Fibroblast of skin of right biceps (primary cell): Measurements from ENCODE around the gene CYB561.

Source experiments
- DNase-seq: peaks from one replicate; pipeline ENCODE4 v3.0.0-alpha.2; 2013

The CYB561 gene, protein sequence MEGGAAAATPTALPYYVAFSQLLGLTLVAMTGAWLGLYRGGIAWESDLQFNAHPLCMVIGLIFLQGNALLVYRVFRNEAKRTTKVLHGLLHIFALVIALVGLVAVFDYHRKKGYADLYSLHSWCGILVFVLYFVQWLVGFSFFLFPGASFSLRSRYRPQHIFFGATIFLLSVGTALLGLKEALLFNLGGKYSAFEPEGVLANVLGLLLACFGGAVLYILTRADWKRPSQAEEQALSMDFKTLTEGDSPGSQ

DNA sequence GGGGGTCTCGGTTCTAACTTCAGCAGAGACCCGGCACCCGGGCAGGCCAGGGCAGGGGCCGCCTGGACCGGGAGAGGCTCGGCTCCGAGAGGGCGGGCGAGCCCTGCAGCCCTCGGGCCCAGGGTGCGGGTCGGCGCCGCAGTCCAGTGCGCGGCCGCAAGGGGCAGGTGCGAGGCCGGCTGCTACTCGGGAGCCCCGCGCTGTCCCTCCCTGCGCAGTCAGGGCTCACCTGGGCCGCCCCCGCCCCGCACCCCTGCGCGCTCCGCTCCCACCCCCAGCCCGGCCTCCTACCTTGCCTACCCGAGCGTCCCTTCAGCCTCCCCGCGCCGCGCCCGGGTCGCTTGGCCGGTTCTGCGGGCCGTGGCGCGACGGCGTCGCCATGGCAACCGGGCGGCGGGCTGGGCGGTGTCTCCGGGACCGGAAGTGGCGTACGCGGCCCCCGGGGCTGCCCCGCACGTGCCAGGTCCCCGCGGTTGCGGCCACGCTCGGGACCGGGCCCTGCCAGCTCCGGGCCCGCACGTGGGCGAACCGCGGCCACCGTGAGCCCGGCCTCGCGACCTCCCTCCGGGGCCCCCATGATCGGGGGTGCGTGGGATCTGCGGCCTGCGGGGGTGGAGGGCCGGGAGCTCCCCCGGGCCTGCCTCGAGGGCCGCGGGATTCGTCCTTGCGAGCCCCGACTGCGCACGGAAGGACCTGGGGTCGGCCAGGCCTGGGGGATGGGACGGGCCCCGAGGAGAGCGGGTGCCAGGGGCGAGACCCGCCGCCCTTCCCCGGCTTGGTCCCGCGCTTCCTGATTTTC lies at the start of gene CYB561:
TSS of gene CYB561 (minus strand) at position 353 of the 799 bp plus-strand sequence. CDS start 8,759 bp downstream, outside the sequence.
- DNase-seq: peak; percentile 63

DNA sequence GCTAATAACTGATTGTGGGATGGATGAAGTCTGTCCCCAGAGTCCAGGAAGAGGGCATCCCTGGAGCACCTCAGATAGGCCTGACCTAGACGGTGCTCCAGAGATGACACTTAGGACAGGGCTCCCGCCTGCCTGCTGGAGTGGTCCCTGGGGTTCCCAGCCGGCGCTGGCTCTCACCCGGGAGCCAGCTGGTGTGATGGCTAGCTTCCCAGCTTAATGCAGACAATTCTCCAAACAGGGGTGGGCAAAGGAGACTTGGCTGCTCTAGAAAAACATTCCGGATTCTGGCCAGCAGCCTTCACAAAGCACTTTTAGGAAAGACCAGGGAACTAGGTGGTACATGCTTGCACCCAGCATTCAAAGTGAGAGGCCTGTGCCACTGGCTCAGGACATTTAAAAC lies 49.4 kb upstream of the CYB561 start:
- DNase-seq: no peak

DNA sequence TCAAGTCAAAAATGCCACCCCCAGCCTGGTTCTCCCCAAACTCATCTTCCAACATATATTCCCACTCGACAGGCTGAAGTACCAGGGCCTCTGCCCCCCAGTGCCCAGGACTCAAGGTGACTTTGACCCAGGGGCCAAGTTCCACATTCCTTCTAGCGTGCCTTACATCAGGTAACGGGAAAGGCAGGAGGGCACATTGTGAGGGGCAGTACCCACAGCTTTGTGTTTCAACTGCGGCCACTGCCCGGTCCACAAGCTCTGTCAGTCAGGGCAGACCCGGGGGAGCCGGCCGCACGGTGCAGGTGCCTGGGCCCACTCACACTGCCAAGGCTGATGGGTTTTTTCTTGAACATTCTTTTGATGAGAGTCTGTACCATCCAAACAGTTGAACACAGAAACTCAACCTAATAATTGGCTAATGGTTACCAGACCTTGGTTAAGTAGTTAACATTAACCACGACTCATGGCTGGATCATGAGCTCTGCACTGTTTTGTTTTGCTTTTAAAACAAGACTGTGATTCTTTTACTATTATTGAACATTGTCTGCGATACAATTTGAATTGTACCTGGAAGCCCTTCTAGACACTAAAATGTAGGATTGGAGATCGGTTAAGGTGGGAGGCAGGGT lies 48.3 kb upstream of the CYB561 start:
- DNase-seq: no peak

DNA sequence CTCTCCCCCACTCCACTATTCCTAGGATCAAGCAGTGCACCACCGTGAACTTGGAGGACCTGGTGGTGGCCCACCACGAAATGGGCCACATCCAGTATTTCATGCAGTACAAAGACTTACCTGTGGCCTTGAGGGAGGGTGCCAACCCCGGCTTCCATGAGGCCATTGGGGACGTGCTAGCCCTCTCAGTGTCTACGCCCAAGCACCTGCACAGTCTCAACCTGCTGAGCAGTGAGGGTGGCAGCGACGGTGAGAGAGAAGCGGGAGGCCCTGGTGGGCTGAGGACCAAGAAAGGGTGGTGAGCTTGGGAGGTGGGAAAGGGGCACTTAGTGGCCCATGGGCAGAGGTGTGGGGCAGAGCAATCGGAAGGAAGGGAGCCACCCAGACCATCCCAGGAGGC lies 47.3 kb upstream of the CYB561 start:
- no peak for DNase-seq

DNA sequence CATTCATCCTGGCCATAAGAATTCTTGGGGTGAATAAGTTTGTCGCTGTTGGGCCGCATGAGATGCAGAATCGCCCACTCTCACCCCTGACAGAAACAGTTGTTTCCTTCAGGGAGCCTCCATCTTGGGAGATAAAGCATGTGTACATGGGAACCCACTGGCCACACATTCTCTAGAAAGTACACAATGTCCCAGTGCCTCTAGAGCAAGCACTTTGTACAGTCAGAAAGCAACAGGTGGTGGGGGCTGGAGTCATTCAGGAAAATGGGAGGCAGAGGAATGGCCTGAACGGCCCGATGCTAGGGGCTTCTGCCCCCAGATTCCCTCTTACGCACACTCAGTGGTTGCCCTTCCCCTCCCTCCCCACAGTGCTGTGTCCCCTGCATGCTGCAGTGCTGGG lies 46.8 kb upstream of the CYB561 start:
- DNase-seq: no peak

DNA sequence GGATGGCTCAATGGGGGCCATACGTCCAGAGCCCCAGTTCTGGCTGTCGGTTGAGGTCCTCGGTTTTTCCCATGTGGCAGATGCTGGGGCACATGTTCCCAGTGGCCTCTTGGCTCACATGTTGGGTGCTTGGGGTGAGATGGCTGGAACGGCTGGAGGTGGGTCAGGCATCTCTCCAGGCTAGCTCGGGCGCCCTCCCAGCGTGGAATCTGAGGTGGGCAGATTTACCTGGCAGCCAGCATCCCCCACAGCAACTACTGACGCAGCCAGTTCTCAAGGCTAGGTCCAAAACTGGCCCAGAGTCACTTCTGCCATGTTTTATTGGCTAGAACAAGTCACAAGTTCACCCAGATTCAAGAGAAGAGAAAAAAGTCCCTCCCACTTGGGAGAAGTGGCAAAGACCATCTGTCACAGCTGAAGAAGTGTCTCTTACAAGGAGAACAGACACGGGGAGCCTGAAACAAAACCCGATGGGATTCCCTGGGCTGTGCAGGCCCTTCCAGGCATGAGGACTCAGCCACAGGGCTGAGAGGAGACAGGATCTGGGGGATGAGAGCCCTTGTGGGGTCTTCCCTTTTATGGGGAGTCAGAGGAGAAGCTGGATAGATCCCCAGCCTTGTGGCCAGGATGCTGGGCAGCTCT lies 46.0 kb upstream of the CYB561 start:
- no peak for DNase-seq

DNA sequence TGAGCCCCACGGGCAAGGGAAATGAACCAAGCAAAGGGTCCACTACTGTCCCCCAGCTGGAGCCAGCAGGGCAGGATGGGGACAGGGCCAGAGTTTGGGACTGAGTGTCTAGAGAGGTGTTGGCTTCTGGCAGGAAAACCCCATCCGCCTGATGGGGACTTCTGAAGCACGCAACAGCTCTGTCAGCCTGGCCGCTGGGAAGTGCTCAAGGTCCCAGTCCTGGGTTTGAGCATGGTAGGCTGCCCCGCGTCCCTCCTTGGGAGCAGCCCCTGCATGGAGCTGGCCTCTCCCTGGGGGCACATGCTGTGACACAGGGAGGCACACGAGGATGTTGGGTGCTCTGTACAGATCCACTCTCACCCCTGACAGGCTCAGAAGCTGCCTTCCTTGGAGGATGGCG lies 45.3 kb upstream of the CYB561 start:
- DNase-seq: no peak

DNA sequence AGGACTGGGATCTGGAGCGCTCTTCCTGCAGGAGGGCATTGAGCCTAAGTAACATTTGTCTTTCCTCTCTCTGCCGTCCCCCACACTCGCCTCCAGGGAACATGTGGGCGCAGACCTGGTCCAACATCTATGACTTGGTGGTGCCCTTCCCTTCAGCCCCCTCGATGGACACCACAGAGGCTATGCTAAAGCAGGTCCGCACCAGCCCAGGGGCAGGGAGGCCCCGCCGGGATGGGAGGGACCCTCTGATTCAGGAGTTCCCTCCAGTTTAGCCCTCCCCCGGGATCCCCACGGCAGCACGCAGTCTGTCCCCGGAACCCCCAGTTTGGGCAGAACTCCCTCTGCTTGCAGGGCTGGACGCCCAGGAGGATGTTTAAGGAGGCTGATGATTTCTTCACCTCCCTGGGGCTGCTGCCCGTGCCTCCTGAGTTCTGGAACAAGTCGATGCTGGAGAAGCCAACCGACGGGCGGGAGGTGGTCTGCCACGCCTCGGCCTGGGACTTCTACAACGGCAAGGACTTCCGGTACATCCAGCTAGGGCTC lies 44.8 kb upstream of the CYB561 start:
- DNase-seq: no peak

DNA sequence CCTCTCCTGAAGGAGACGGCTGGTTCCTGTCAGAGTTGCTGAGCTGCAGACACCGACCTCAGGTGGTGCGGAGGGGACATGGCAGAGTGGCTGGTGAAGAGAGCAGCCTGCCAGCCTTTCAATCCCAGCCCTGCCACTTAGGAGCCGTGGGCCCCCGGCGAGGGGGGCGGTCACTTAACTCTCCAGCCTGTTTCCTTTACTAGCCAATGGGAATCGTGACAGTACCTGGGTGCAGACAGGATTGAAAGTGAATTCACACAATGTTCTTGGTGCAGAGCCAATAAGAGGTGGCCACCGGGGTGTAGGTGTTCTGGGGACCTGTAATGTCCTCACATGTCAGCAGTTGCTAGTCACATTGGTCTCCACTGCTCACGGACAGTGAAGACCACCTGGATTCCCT lies 44.2 kb upstream of the CYB561 start:
- no peak for DNase-seq

DNA sequence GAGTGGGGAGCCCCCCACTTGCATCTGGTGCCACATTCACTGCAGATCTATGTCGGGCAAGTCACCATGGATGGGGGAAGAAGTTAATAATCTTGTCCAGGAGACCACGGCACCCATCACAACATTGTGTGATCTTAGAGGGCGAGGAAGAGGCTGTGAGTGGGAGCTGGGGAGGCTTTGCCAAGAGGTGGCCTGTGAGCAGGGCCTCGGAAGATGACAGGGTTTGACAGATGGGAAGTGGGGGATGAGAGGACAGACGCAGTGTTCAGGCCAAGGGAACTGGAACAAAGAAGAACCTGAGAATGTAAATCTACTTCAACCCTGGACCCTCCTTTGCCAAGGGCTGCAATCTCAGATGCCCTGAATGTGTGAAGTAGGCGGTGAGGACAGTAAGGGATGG lies 43.2 kb upstream of the CYB561 start:
- no peak for DNase-seq

DNA sequence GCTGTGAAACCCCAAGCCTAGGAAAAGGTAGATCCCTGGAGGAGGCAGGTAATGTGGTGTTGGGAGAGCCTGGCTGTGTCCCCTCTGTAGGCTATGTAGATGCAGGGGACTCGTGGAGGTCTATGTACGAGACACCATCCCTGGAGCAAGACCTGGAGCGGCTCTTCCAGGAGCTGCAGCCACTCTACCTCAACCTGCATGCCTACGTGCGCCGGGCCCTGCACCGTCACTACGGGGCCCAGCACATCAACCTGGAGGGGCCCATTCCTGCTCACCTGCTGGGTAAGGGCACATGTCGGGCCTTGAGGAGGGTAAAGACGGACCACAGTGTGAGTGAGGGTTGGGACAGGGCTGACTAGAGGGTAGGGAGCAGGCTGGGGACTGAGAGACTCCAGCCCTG lies 42.7 kb upstream of the CYB561 start:
- no peak for DNase-seq

DNA sequence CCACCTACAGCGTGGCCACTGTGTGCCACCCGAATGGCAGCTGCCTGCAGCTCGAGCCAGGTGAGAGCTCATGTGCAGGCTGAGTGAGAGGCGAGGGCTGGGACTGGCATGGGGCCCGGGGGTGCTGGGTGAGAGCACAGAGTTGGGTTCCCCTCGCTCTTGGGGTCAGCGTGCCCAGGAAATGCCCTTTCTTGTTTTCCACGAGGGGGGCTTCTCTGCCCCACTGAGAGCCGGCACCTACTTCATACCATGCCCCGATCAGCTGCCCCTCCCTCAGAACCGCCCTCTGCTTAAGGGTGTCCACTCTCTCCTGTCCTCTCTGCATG lies 40.9 kb upstream of the CYB561 start:
- DNase-seq: no peak

DNA sequence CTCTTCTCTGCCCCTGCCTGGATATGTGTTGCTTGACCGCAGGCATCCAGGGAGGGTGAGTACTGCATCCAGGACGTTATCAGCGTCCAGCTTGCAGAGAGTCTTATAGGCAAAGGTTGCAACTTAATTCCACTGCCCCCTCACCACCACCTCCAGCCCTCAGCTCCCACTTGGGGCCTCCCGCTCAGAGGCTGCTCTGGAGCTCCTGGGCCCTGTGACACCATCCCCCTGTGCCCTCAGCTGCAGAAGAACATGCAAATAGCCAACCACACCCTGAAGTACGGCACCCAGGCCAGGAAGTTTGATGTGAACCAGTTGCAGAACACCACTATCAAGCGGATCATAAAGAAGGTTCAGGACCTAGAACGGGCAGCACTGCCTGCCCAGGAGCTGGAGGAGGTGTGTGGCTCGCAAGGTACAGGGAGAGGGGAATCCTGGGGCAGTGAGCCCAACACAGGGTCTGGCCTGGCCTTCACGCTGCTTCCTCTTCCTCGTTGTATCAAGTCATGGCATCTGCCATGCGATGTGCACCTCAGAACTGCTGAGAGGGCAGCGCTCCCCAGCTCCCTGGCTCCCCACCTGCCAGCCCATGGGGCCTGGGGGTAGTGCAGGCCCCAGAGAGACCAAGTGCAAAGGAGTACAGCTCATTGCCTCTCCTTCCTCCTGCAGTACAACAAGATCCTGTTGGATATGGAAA lies 40.4 kb upstream of the CYB561 start:
- DNase-seq: no peak

DNA sequence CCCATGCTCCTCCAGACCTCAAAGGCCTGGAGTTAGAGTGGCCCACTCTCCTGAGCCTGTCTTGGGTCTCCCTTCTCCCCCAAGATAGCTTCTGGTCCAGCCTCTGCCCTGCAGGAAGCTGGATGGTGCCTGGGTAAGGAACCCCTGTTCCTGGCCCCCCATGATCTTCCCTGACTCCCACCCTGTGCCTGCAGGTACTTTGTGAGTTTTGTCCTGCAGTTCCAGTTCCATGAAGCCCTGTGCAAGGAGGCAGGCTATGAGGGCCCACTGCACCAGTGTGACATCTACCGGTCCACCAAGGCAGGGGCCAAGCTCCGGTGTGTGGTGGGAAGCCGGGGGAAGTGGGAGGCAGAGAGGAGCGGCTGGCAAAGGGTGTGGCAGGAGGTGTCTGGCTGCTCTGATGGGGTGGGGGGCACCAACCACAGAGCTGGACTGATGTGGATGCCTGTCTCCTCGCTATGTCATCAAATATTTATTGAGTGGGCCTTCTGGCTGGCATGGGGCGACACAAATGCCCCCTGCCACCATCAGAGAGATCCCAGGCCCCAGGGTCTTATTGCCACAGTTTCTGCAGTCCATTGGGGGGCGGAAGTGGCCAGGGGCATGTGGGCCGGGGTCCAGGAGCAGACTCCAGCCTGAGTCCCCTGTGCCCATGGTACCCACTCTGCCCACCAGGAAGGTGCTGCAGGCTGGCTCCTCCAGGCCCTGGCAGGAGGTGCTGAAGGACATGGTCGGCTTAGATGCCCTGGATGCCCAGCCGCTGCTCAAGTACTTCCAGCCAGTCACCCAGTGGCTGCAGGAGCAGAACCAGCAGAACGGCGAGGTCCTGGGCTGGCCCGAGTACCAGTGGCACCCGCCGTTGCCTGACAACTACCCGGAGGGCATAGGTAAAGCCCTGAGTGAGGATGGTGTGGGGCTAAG lies 37.8 kb upstream of the CYB561 start:
- no peak for DNase-seq

DNA sequence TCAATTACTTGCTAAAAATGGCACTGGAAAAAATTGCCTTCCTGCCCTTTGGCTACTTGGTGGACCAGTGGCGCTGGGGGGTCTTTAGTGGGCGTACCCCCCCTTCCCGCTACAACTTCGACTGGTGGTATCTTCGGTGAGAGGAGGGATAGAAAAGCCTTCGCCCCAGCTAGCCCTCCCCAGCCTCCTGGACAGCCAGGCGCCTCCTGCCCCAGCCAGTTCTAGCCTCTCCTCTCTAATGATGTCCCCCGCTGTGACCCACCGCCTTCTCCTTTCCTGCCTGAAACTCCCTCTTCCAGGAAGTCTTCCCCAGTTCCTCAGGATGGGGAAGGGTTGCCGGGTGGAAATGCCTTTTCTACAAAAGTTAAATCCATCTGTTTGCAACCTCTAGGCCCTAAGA lies 36.9 kb upstream of the CYB561 start:
- DNase-seq: no peak

DNA sequence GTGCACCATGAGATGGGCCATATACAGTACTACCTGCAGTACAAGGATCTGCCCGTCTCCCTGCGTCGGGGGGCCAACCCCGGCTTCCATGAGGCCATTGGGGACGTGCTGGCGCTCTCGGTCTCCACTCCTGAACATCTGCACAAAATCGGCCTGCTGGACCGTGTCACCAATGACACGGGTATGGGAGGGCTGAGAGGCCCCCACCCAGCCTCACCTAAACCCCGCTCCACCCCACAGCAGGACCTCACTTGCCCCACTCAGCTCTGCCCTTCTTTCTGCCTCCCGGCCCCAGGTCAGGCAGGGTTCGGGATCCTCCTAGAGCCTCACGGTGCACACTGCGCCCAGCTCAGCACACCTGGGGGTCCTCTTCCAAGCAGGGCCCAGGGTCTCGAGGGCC lies 36.4 kb upstream of the CYB561 start:
- no peak for DNase-seq

DNA sequence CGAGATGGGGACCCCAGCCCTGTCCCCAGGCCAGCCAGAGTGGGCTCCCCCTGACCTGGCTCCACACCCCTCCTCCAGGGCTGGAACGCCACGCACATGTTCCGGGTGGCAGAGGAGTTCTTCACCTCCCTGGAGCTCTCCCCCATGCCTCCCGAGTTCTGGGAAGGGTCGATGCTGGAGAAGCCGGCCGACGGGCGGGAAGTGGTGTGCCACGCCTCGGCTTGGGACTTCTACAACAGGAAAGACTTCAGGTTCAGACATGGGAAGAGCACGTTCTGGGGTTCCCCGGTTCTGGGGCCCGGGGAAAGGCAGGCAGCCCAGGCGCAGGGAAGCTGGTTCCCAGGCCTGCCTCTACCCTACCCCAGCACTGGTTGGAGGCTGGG lies 35.4 kb upstream of the CYB561 start:
- no peak for DNase-seq

DNA sequence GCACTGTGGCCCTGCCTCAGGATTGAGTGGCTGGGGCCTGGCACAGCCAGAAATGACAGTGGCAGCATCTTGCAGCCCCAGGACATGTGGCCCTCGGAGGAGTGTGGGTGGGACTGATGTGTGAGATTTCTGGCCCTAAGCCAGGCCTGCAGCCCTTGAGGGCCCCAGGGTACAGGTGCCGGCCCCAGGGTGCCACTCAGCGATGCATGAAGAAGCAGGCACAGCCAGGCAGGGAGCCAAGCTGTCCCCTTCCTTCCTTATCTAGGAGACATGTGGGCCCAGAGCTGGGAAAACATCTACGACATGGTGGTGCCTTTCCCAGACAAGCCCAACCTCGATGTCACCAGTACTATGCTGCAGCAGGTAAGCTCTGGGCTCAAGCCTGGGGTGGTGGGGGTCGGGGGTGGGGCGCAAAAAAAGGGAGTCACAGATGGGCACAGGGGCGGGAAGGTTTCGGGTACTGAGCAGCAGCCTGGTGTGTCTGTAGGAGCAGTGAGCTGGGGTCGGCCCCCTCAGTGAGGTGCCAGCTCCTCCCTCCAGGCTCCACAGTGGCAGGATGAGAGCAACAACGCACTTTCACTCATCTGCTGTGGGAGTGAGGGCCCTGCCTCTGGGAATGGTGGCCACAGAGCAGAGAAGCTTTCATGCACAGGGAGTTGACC lies 34.9 kb upstream of the CYB561 start:
- no peak for DNase-seq

DNA sequence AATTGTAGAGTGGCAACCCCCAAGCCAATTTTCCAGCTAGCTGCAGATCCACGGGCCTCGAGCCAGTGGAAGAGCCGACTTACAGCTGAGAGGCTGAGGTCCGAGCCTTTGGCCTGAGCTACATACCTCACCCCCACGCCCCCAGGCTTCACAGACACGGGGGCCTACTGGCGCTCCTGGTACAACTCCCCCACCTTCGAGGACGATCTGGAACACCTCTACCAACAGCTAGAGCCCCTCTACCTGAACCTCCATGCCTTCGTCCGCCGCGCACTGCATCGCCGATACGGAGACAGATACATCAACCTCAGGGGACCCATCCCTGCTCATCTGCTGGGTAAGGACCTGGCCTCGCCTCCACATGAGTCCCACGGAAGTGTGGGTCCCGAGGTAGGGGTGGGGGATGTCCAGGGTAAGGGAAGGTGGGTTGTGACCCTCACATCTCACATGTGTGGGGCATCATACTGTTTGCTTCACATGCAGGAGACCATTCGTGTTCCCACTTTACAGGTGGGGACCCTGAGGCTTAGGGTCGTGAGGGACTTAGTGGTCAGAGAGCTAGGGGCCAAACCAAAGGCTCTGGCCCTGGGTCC lies 34.2 kb upstream of the CYB561 start:
- DNase-seq: no peak

DNA sequence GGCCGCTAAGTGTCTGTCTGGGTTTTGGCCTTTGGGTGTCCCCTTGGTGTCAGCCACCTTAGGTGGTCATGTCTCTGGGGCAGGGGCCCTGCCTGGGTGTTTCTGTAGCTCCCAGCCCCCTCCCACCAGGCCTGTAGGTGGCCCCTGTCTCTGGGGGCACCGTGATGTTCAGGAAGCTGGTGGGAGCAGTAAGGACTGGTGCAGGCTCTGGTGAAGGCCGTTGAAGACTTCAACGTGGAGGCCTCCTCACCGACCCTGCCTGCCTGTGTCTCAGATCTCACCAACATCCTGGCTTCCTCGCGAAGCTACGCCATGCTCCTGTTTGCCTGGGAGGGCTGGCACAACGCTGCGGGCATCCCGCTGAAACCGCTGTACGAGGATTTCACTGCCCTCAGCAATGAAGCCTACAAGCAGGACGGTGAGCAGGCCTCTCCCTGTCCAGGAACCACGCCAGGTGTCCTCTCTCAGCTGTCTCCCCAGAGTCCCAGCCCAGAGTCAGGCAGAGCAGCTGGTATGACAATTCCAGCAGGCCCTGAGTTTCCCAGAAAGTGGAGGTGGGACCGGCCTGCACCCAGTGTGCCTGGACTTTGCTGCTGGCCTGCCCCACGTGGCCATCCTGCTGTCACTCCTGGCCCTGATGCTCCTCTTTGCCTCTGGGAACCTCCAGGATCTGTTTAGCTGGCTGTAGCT lies 33.5 kb upstream of the CYB561 start:
- no peak for DNase-seq
